ENCODE measurements around the gene DNAH2. TPM values are rescaled to one million over a fixed set of nuclear protein-coding genes. Genes with fewer than 3 reads are reported as not detected.

Gene DNAH2
- polyA plus RNA-seq, 5 donors: 1.1 to 3.8 (median 2.1) TPM

- no peak for DNase-seq
Measured at GRCh38 chr17:7818026-7818425, 100.5 kb downstream of the DNAH2 start.

DNA sequence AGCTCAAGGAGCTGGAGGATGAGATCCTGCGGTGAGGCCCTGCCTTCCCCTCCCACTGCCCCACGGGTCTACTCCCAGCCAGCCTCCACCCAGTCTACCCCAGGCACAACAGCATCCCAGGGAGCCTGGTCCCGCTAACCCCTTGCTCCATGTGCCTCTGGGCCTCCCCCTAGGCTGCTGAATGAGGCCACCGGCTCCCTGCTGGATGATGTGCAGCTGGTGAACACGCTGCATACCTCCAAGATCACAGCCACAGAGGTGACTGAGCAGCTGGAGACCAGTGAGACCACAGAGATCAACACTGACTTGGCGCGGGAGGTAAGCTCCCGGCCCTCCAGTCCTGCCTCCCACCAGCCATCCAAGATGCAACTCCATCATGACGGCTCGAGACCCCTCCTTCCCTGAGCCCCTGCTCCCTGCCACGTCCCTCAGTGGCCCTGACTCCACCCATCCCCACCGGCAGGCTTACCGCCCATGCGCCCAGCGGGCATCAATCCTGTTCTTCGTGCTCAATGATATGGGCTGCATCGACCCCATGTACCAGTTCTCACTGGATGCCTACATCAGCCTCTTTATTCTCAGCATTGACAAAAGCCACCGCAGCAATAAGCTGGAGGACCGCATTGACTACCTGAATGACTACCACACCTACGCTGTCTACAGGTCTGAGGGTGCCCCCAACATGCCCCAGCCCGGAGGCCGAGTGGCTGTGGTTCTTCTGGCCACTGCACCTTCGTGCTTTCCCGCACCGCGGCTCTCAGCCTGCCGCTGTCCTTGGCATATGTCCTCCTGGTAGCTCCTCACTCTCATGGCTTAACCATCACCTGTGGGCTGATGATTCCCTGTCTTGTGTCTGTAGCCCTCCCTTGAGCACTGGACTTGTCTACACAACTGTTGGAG is 101.5 kb downstream of the DNAH2 start:
- no peak for DNase-seq

DNA sequence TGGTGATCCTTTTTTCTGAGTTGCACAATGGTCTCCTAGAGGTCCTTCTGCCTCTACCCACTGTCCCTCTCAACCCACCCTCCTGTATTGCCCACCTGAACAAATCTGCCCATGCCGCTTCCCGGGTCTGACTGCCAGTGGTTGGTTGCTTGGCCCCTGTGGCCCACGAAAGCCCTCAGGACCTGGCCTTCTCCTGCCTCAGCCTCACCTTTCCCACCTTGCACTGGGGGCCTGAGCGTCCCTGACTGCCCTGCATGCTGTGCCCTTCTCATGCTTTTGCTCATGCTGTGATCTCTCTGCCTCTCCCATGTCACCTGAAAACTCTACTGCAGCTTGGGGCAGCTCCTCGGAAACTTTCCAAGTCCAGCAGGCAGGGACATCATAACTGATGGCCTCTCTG is 102.7 kb downstream of the DNAH2 start:
- no peak for DNase-seq

DNA sequence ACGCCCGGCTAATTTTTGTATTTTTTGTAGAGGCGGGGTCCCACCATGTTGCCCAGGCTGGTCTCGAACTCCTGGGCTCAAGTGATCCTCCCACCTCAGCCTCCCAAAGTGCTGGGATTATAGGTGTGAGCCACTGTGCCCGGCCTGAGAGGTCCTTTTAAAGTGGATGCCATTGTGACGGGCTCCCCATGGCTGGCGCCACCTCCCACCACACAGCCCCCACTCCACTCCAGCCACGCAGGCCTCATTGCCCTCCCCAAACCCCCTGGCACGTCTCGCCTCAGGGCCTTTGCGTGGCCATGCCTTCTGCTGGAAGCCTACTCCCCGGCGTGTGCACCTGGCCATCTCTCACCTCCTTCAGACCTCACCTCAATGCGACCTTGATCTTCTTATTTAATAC is 104.6 kb downstream of the DNAH2 start:
- no peak for DNase-seq

- DNase-seq: no peak
Measured at GRCh38 chr17:7823581-7824001, 106.0 kb downstream of the DNAH2 start.

DNA sequence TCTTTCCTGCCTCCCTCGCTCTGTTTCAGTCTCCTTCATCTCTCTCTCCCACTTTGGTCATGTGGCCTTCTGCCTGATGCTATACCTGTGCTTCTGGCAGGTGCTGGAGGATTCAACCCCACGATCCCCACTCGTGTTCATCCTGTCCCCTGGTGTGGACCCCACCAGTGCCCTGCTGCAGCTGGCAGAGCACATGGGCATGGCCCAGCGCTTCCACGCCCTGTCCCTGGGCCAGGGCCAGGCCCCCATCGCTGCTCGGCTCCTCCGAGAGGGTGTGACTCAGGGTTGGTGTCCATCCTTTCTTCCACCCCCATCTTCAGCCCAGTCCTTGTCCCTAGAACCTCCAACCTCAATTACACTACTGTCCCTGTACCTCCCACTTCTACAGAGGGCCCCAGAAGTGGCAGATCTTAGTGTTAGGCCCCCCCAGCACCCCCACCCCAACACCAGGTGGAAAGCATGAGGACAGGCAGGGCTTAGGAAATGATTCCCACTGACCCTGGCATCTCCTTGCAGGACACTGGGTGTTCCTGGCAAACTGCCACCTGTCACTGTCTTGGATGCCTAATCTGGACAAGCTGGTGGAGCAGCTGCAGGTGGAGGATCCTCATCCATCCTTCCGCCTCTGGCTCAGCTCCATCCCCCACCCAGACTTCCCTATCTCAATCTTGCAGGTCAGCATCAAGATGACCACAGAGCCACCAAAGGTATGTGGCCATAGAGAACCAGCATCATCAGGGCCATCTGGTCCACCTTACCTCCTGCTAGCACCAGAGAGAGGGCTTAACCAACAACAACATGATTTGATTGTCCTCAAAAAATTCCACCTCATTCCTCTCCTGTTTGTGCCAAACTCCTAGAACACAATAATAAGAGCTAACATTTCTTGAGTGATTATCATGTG is 106.7 kb downstream of the DNAH2 start:
- DNase-seq: no peak

- no peak for DNase-seq
Measured at GRCh38 chr17:7825206-7825990, 107.9 kb downstream of the DNAH2 start.

GRCh38 chr17:7830616-7831015 is 113.1 kb downstream of the DNAH2 start:
- no peak for DNase-seq

DNA sequence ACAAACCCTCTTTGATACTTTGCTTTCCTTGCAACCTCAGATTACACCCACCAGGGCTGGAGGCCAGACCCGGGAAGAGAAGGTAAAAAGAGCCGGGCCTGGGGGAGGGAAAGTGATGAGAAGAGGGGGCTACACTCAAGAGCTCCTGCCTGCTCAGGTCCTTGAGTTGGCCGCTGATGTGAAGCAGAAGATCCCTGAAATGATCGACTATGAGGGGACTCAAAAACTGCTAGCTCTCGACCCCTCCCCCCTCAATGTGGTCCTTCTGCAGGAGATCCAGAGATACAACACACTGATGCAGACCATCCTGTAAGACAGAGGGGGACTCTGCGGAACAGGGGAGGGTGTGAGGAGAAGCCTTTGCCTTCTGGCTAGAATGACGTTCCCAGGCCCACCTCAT is 113.7 kb downstream of the DNAH2 start:
- no peak for DNase-seq

- no peak for DNase-seq
Measured at GRCh38 chr17:7832431-7832830, 114.9 kb downstream of the DNAH2 start.

GRCh38 chr17:7833011-7833794 is 115.7 kb downstream of the DNAH2 start:
- no peak for DNase-seq

- DNase-seq: peak; percentile 93
Measured at GRCh38 chr17:7833795-7834541, 116.4 kb downstream of the DNAH2 start, which contains the start of gene KDM6B. Gene KDM6B (plus strand): TSS chr17:7834217. CDS start chr17:7845555, 11,338 bp downstream.

- no peak for DNase-seq
Measured at GRCh38 chr17:7834542-7834956, 117.0 kb downstream of the DNAH2 start.

DNA sequence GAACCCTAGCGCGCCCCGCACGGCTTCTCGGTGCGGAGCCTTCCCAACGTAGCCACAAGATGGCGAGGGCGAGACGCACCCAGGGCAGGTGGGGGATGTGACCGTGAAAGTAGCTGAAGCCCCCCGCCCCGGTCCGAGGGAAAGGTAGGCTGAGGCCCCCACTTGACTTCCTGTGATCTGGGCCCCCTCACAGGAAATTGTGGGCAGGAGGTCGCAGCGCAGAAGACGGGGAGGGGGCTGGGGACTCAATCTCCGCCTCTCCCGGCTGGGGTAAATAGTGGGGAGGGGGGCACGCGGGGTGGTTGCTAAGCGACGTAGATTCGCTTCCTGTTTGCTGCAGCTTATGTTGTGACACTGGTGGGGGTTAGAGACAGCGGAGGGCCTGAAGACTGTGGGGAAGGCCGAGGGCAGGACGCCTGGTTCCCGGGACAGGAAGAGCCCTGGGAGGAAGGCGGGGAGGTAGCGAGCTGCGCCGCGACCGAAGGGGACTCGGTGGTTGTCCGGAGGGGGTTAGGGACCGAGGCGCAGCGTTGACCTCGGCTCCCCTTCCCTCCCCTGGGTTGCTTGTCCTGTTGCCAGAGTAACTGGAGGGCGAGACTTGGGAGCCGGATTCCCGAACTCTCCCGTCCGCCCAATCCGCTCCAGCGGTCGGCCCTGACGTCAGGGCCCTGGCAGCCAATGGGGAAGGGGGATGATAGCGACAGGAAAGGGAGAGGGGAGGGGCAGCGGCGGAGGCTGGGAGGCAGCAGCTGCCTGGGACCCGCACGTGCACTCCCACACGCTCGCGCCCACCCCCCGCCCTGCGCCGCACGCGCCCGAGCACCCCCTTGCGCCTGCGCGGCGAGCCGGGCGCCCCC is 117.6 kb downstream of the DNAH2 start:
- DNase-seq: peak; percentile 100

DNA sequence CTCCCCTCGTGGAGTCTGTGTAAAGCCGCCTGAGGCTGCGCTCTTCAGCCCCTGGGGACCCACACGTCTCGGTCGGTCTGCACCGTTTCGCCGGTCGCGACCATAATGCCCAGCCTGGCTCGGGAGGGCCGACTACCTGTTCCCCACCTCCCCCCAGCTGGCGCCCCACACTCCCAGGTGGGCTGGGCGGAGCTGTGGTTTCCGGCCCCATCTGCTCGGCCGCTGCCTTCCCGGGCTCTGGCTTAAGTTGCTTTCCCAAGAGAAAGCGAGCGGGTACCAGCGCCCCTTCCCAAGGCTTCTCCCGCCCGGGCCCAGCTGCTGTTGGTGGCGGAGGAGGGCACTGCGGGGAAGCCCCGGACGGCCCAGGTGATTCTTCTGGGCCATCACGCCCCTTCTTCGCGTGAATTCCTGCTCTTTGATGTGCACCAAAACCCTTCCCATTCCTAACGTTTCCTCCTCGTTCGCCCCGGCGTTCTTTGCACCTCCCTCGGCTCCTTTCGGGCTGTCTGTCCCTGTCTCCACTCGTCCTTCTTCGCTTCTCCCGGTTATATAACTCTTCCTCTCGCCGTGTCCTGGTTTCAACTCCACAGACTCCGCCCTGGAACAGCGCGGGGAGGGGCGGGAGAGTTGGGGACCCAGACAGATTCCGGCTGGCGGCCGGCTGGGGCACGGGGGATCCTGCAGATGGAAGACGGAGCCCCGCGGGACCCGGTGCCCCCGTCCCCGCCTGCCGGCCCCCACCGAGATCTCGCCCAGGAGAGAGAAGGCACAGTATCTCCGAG is 118.5 kb downstream of the DNAH2 start:
- peak; percentile 61 to 67 for DNase-seq

DNA sequence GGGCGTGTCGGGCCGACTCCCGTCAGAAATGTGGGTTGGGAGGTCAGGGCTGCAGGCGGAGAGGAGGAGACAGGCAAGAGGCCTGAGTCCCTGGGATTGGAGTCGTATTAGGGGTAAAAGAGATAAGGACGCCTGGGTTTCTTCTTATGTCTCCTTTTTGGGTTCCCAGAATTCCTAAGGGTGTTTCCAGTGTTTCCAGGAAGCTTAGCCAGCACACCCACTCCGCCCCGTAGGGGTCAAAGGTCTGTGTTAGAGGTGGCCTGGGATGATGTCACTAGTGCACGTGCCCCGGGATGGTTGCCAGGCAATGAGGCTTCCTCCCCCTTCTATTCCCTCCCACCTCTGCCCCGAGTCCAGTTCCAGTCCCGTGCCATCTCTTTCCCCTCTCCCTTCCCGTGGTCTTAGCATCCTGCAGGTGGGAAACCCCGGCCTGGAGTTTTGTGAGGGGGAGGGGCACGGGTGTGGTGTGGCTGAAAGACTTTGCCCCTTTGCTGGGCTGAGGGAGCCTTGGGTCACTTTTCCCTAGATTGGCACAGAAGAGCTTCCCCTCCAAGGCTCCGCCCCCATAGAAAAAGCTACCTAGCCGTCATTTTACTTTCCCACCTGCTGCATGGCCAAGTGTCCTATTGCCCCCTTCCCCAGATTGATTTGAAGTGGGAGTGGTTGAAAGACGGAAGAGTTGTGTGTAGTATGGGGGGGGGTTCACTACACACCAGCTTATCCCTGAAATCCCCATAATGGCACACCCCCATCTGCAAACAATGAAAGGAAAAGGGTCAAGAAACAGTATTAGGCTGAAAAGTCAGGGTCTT is 119.3 kb downstream of the DNAH2 start:
- peak; percentile 85 to 88 for DNase-seq

DNA sequence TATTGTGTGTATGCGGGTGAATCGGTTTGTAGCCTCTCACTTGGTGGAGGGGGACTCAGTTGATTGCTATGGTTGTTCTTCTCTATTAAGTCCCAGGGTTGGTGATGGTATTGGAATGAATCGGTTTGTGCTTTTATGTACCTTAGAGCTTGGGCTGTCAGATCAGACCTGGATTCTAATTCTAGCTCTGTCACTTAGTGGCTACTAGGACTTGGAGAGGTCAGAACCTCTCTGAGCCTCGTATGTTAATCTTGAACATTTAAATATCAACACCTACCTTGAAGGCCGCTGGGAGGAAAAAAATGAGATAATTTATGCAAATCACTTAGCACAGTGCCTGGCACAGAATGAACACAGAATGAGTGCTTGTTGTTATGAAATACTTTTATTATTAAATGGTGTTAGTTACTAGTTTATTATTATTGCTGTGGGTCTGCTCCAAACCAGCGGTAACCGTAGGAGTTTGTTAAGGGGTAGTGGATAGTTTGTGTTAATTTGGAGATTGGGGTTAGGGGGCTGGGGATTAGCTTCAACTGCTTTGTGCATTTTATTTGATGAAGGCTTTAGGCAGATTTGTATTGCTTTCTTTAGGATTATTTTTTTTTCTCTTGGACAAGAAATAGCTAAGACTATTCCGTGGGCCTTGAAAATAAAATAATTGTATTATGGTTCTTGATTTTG is 120.0 kb downstream of the DNAH2 start:
- DNase-seq: no peak
